B cell (primary cell): ENCODE data around the gene MT1X. TPM values are rescaled to one million over a fixed set of nuclear protein-coding genes. Genes with fewer than 3 reads are reported as not detected.

Experiments used
- ATAC-seq: fragments of 200-7000 bp; cut with Tn5 transposase; one replicate; pipeline ENCODE4 v1.10.0; 2021; ENCODE audit warnings: low read depth, mild to moderate bottlenecking, moderate number of reproducible peaks, moderate library complexity
- CTCF ChIA-PET: fragments of 350-600 bp; sonication (Branson Sonifier 250); formaldehyde crosslinking; loops from one replicate; lab custom pipeline; 2021; ENCODE audit warnings: antibody characterized with exemption, inconsistent platforms; lab: Charles Lee
- POLR2A ChIA-PET: fragments of 350-600 bp; sonication (Branson Sonifier 250); formaldehyde crosslinking; loops from one replicate; lab custom pipeline; 2021; ENCODE audit warnings: antibody characterized with exemption; lab: Charles Lee
- DNase-seq: peaks from one replicate; pipeline ENCODE4 v3.0.0; 2013
- H2AFZ ChIP-seq: 2 replicates; pipeline ENCODE4 v1.6.1; 2012; ENCODE audit warnings: mild to moderate bottlenecking, low read depth, low read length; ENCODE audit not compliant: insufficient read depth, poor library complexity, severe bottlenecking
- H3K27ac ChIP-seq, 2 donors: 1 replicate in 1 of 2; 2 replicates in 1 of 2; pipeline ENCODE4 v1.5.1; 2012 to 2013; ENCODE audit warnings: low read length in 2 of 2, mild to moderate bottlenecking in 2 of 2, moderate library complexity in 1 of 2
- H3K27me3 ChIP-seq, 4 experiments: fragments of 200-600 bp in 1 of 4; sonication (generic) in 1 of 4; replicated peaks in 1 of 4; 1 replicate in 2 of 4; 2 replicates in 2 of 4; pipeline versions ENCODE4 v1.6.1 to v1.7.0; 2013 to 2016; ENCODE audit warnings: low read length in 3 of 4, mild to moderate bottlenecking in 2 of 4, mixed read lengths in 1 of 4, moderate library complexity in 1 of 4; ENCODE audit not compliant: insufficient read depth in 4 of 4, control insufficient read depth in 3 of 4; ENCODE audit errors: control extremely low read depth in 1 of 4
- H3K36me3 ChIP-seq, 2 experiments: replicated peaks in 1 of 2; 1 replicate in 1 of 2; 2 replicates in 1 of 2; pipeline versions ENCODE4 v1.6.1 to v1.7.1; 2013; ENCODE audit warnings: low read length in 1 of 2; ENCODE audit not compliant: insufficient read depth in 2 of 2, control insufficient read depth in 1 of 2; ENCODE audit errors: control extremely low read depth in 1 of 2, extremely low read depth in 1 of 2
- H3K4me1 ChIP-seq, 2 donors: fragments of 200-600 bp in 1 of 2; sonication (generic) in 1 of 2; 1 replicate in 1 of 2; 2 replicates in 1 of 2; pipeline versions ENCODE4 v1.5.1 to v1.6.1; 2013 to 2017; ENCODE audit warnings: low read length in 2 of 2; ENCODE audit not compliant: control insufficient read depth in 2 of 2, insufficient read depth in 2 of 2
- H3K4me2 ChIP-seq: replicated peaks from 2 replicates; pipeline ENCODE3; 2012; ENCODE audit warnings: mild to moderate bottlenecking, low read depth, low read length; ENCODE audit not compliant: poor library complexity, severe bottlenecking
- H3K4me3 ChIP-seq, 5 experiments: fragments of 200-600 bp in 1 of 5; sonication (generic) in 1 of 5; 1 replicate in 3 of 5; 2 replicates in 2 of 5; pipeline versions ENCODE4 v1.5.1 to v1.7.0; 2011 to 2016; ENCODE audit warnings: low read length in 4 of 5, mild to moderate bottlenecking in 4 of 5, low read depth in 2 of 5, control low read depth in 1 of 5, moderate library complexity in 1 of 5; ENCODE audit not compliant: insufficient read depth in 1 of 5; ENCODE audit errors: control extremely low read depth in 1 of 5, extremely low read depth in 1 of 5
- H3K79me2 ChIP-seq: fragments of 200-600 bp; sonication (generic); one replicate; pipeline ENCODE4 v1.6.0; 2016; ENCODE audit warnings: low read length; ENCODE audit not compliant: control insufficient read depth, insufficient read depth
- H3K9ac ChIP-seq: fragments of 200-600 bp; sonication (generic); 2 replicates; pipeline ENCODE4 v1.6.1; 2017; ENCODE audit warnings: mild to moderate bottlenecking, low read length, moderate library complexity
- H3K9me3 ChIP-seq, 3 donors: one replicate each; pipeline versions ENCODE4 v1.6.1 to v1.7.1; 2013; ENCODE audit warnings: low read length in 2 of 3; ENCODE audit not compliant: control insufficient read depth in 2 of 3, insufficient read depth in 1 of 3; ENCODE audit errors: control extremely low read depth in 1 of 3
- H4K20me1 ChIP-seq: 2 replicates; pipeline ENCODE4 v1.6.0; 2012; ENCODE audit warnings: mild to moderate bottlenecking, low read length; ENCODE audit not compliant: insufficient read depth, control insufficient read depth, poor library complexity, severe bottlenecking
- H3K27ac Mint-ChIP-seq: one replicate; pipeline ENCODE4 v1.8.0; 2021; ENCODE audit warnings: mixed read lengths
- H3K27me3 Mint-ChIP-seq: one replicate; pipeline ENCODE4 v1.8.0; 2021; ENCODE audit warnings: mixed read lengths
- H3K4me1 Mint-ChIP-seq: one replicate; pipeline ENCODE4 v1.8.0; 2021; ENCODE audit warnings: mixed read lengths
- H3K4me3 Mint-ChIP-seq: one replicate; pipeline ENCODE4 v1.8.0; 2021; ENCODE audit warnings: mixed read lengths
- H3K9me3 Mint-ChIP-seq: one replicate; pipeline ENCODE4 v1.8.0; 2022; ENCODE audit warnings: mixed read lengths; ENCODE audit not compliant: insufficient read depth
- EZH2 ChIP-seq: IDR thresholded peaks from 2 replicates; pipeline ENCODE4 v1.6.1; 2012; ENCODE audit warnings: borderline replicate concordance, low read depth, mild to moderate bottlenecking, moderate library complexity, low read length; ENCODE audit not compliant: insufficient read depth, poor library complexity, severe bottlenecking
- WGBS: methylation state at CpG from one replicate; pipeline ENCODE4 v1.1.5; 2013; ENCODE audit warnings: missing lambda C conversion rate; ENCODE audit not compliant: insufficient coverage; 5-methylcytosine and 5-hydroxymethylcytosine counted together
- intact Hi-C: fragments of 100-400 bp; cut with micrococcal nuclease; formaldehyde crosslinking; loops from one replicate; pipeline ENCODE4 v1.10.0; 2022
- polyA plus RNA-seq: library from polyadenylated mRNA; depleted of rRNA; stranded (reverse); fragments of >200 nt; gene quantifications from 2 replicates; pipeline ENCODE4 v1.2.3, GENCODE V29; 2012
- total RNA-seq, 2 donors: library from RNA; stranded (reverse); fragments of 120-200 nt in 1 of 2; gene quantifications; 1 replicate in 1 of 2; 2 replicates in 1 of 2; pipeline versions ENCODE4 v1.2.3 to v1.2.4, GENCODE V29; 2013 to 2022
- TF ChIP-seq, protein P1 (sequence below): fragments of 200-600 bp; IDR thresholded peaks from one replicate; pipeline ENCODE4 v1.8.0; 2022; ENCODE audit warnings: antibody characterized with exemption, mild to moderate bottlenecking

MT1X gene
- total and polyA plus RNA-seq, 2 donors (not counting 1 experiment from before 2014, with no cell fraction given), result 9.1 to 17.2 TPM

GRCh38 chr16:56667581-56668571, 14.4 kb upstream of the MT1X start, which contains the start of gene MT1G:
Gene MT1G (minus strand): TSS chr16:56668065. CDS start chr16:56667993, 72 bp downstream.
- H3K27me3 Mint-ChIP-seq, result peaks cover 87% of the 10 kb centered on the region
- no peak within 1 kb of the TSS for H3K4me3 Mint-ChIP-seq
- H3K36me3 ChIP-seq, result no peaks in the 10 kb centered on the region
- no peak within 1 kb of the TSS for H3K9ac ChIP-seq
- no peak for ATAC-seq
- no peaks in the 10 kb centered on the region for H4K20me1 ChIP-seq
- TF ChIP-seq EZH2, result no peak
- TF ChIP-seq, protein P1, sequence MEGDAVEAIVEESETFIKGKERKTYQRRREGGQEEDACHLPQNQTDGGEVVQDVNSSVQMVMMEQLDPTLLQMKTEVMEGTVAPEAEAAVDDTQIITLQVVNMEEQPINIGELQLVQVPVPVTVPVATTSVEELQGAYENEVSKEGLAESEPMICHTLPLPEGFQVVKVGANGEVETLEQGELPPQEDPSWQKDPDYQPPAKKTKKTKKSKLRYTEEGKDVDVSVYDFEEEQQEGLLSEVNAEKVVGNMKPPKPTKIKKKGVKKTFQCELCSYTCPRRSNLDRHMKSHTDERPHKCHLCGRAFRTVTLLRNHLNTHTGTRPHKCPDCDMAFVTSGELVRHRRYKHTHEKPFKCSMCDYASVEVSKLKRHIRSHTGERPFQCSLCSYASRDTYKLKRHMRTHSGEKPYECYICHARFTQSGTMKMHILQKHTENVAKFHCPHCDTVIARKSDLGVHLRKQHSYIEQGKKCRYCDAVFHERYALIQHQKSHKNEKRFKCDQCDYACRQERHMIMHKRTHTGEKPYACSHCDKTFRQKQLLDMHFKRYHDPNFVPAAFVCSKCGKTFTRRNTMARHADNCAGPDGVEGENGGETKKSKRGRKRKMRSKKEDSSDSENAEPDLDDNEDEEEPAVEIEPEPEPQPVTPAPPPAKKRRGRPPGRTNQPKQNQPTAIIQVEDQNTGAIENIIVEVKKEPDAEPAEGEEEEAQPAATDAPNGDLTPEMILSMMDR, result no peak
- H3K27ac Mint-ChIP-seq, result no peak within 1 kb of the TSS
- H3K4me1 Mint-ChIP-seq, result peaks cover 14% of the 10 kb centered on the region
- POLR2A ChIA-PET, result no interaction called here
- H3K9me3 Mint-ChIP-seq, result no peaks in the 10 kb centered on the region
- intact Hi-C loops, result no loop called here
- CTCF ChIA-PET, result no interaction called here
- H3K79me2 ChIP-seq, result no peaks in the 10 kb centered on the region
- H3K9me3 ChIP-seq, result peaks cover 0 to 4% (median 0%) of the 10 kb centered on the region in 3 donors
- no peak for DNase-seq
- WGBS, result 8% methylated on average over 44 of the region's 46 CpGs
- peaks cover 11 to 13% of the 10 kb centered on the region in 2 donors for H3K4me1 ChIP-seq
- peaks cover 0 to 76% (median 39%) of the 10 kb centered on the region in 4 experiments for H3K27me3 ChIP-seq
- no peak within 1 kb of the TSS for H3K4me3 ChIP-seq
- no peak within 1 kb of the TSS for H3K27ac ChIP-seq
- no peak within 1 kb of the TSS for H3K4me2 ChIP-seq
- H2AFZ ChIP-seq, result no peak within 1 kb of the TSS
